DMS153 treated with DMSO at 0.1 percent for 48 hours (cell line): ENCODE measurements around the gene CLDND2.

Experiments
- DNase-seq: peaks from one replicate; lab custom pipeline; 2025; ENCODE audit not compliant: unreplicated experiment; lab: John Stamatoyannopoulos, UW

The CLDND2 gene

DNA sequence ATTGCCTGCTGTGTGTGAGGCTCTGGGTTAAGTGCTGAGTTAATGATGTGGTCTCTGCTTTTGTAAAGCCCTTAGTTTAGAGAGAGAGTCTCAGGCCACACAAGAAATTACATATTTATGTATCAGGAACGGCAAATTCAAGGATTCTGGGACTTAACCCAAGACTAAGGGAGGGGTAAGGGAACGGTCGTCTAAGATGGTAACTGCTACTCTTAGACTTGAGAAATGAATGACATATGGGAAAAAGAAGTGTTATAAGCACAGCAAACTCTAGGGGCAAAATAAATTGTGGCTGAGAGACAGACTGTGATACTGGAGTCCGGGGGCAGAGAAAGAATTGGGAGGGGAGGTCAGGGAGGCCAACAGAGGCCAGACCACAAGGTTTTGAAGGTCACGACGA, 37.1 kb downstream of the CLDND2 start:
- DNase-seq: no peak

DNA sequence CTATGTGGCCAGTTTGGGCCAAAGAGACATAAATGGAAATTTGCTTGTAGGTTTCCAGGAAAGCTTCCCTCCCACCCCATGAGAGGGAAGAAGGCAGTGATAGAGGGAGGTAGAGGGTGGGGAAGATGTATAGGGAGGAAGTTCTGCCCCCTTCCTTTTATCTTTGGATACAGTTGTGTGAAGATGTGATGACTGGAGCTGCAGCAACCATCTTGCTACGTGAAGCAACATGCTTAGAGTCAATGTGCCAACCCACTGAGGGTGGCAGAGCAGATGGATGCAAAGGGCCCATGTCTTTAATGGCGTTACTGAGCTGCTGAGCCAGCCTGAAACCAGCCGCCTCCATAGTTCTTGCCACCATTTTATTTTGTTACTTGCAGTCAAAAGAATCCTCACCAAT, 37.6 kb downstream of the CLDND2 start:
- no peak for DNase-seq

GRCh38 chr19:51330366-51330765, 38.4 kb downstream of the CLDND2 start:
- no peak for DNase-seq

GRCh38 chr19:51329411-51329810, 39.4 kb downstream of the CLDND2 start:
- DNase-seq: no peak

GRCh38 chr19:51327066-51328001, 41.5 kb downstream of the CLDND2 start:
- no peak for DNase-seq

- DNase-seq: no peak
These were observed 42.4 kb downstream of the CLDND2 start for GRCh38 chr19:51326216-51327065.

GRCh38 chr19:51325161-51325976, 43.4 kb downstream of the CLDND2 start:
- no peak for DNase-seq

- DNase-seq: no peak
These were observed 44.7 kb downstream of the CLDND2 start for GRCh38 chr19:51324167-51324481.

DNA sequence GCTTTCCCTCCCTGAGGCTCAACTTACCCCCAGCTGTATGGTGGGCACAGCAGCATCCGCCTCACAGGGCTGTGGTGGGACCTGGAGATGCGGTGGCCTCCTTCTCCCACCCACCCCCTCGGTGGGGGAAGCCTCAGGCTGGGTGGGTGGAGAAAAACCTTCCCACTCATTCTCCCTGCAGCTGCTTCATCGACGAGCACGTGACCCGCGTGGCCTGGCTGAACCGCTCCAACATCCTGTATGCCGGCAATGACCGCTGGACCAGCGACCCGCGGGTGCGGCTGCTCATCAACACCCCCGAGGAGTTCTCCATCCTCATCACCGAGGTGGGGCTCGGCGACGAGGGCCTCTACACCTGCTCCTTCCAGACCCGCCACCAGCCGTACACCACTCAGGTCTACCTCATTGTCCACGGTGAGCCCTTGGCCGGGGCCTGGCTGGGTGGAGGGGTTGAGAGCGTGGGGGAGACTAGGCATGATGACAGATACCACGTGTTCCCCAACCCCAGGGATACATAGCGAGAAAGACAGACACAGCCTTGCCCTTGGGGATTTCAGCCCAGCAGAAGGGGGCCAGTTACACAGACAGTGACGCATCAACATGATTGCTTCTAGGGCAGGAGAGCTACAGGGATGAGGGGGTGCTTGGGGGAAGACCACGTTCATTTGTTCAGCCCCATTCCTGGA, 45.2 kb downstream of the CLDND2 start:
- DNase-seq: no peak

DNA sequence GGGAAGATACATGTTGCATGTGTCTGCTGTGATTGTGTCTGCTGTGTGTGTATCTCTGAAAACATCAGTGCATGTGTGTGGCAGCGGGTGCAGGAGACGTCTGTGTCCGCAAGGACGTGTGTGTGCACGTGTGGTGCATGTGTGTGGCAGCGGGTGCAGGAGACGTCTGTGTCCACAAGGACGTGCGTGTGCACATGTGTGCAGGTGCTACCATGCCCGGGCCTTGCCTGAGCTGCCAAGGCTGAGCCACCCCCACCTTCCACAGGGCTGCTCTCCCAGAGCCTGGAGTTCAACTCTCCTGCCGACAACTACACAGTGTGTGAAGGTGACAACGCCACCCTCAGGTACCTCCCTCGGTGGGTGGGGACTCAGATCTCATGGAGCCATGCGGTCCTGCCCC, 47.0 kb downstream of the CLDND2 start:
- no peak for DNase-seq

GRCh38 chr19:51320280-51320657, 48.5 kb downstream of the CLDND2 start:
- no peak for DNase-seq

DNA sequence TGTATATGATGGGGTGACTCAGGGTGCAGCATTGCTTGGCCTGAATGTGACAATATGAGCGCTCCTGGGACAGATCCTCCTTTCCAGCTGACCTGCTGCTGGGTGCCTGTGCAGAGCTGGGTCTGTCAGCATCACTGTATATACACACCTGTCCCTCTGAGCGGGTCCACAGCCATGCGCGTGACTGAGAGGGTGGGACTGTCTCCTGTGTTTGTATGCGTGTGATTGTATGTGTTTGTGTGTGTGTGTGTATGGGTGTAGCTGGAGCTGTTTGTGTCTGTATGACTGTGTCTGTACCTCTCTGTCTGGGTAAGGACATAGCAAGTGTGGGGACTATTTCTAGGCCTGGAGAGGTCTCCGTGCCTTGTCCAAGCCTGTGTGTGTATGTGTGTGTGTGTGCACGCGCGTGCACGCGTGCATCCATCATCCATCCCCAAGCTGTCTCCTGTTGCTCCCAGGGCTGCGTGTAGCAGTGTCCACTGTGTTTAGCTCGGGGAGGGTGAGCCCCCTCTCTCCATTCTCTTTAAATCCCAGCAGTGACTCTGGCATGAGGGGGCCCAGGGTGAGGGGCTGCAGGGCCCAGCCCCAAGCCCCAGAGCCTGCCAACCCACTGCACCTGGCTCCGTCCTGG, 49.0 kb downstream of the CLDND2 start:
- no peak for DNase-seq

GRCh38 chr19:51318687-51319648, 49.8 kb downstream of the CLDND2 start:
- no peak for DNase-seq

DNA sequence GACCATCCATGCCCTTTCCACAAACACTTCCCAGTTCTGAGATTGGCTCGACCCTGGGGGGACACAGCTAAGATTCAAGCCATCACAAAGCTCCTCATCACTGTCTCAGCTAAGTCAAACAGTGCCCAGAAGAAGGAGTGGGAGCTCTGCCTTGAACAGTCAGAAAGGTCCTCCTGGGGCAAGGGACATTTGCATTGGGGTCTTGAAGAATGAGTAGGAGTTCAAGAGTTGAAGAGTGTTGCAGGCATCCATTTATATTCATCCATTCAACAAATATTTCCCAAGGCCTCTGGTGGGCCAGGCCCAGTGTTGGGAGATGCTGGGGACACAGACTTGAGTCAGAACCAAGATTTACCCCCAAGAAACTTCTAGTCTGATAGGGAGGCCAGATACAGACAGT, 50.8 kb downstream of the CLDND2 start:
- DNase-seq: no peak

- DNase-seq: no peak
These were observed 51.4 kb downstream of the CLDND2 start for GRCh38 chr19:51317376-51317775.
